ENCODE data around the gene RIT1. TPM values are rescaled to one million over a fixed set of nuclear protein-coding genes. Genes with fewer than 3 reads are reported as not detected.
"Not testable (repeated sequence)": the region's sequence is repeated elsewhere in the genome, so short reads cannot be mapped to it uniquely, and the experiment has no call there.

RIT1 gene
- total RNA-seq, 1 donor from 2014 or later = 38.8 TPM

GRCh38 chr1:155931332-155932038, 20.3 kb upstream of the RIT1 start:
- H3K36me3 ChIP-seq (ENCODE audit: control insufficient read depth, insufficient read depth, low read length) = peaks cover 1% of the 10 kb centered on the region
- peak; percentile 52 for DNase-seq (ENCODE audit: low read depth)
- TF ChIP-seq CTCF (IDR thresholded peaks at IDR 0.05; ENCODE audit: insufficient read depth, low read length, poor library complexity, severe bottlenecking) = no peak

GRCh38 chr1:155930725-155931124, 19.6 kb upstream of the RIT1 start:
- not testable (repeated sequence) for DNase-seq (ENCODE audit: low read depth); H3K36me3 ChIP-seq (ENCODE audit: control insufficient read depth, insufficient read depth, low read length); H3K27me3 ChIP-seq (ENCODE audit: control insufficient read depth, insufficient read depth, low read length)
- H3K4me3 ChIP-seq (ENCODE audit: low read depth, low read length) = peak overlapping the region; percentile 16

More at GRCh38 chr1:155931332-155932038, 20.3 kb upstream of the RIT1 start:
- Histone ChIP-seq H3K27me3 (ENCODE audit: control insufficient read depth, insufficient read depth, low read length) (no peaks in the 10 kb centered on the region), H3K4me3 (ENCODE audit: low read depth, low read length) (peak overlapping the region; percentile 16)

- no peak overlapping the region for H3K4me3 ChIP-seq (ENCODE audit: low read depth, low read length)
- H3K36me3 ChIP-seq (ENCODE audit: control insufficient read depth, insufficient read depth, low read length) = peaks cover 4% of the 10 kb centered on the region
- TF ChIP-seq CTCF (IDR thresholded peaks at IDR 0.05; ENCODE audit: insufficient read depth, low read length, poor library complexity, severe bottlenecking) = no peak
- DNase-seq (ENCODE audit: low read depth) = no peak
- H3K27me3 ChIP-seq (ENCODE audit: control insufficient read depth, insufficient read depth, low read length) = no peaks in the 10 kb centered on the region
These were observed 17.9 kb upstream of the RIT1 start for GRCh38 chr1:155929057-155929456.

- DNase-seq (ENCODE audit: low read depth) = no peak
- Histone ChIP-seq H3K27me3 (ENCODE audit: control insufficient read depth, insufficient read depth, low read length) (no peaks in the 10 kb centered on the region), H3K36me3 (ENCODE audit: control insufficient read depth, insufficient read depth, low read length) (peaks cover 3% of the 10 kb centered on the region), H3K4me3 (ENCODE audit: low read depth, low read length) (no peak overlapping the region)
- no peak for TF ChIP-seq CTCF (IDR thresholded peaks at IDR 0.05; ENCODE audit: insufficient read depth, low read length, poor library complexity, severe bottlenecking)
These were observed 14.4 kb upstream of the RIT1 start for GRCh38 chr1:155925506-155925905.

- H3K4me3 ChIP-seq (ENCODE audit: low read depth, low read length) = no peak overlapping the region
- no peak for DNase-seq (ENCODE audit: low read depth)
- peaks cover 4% of the 10 kb centered on the region for H3K36me3 ChIP-seq (ENCODE audit: control insufficient read depth, insufficient read depth, low read length)
- TF ChIP-seq CTCF (IDR thresholded peaks at IDR 0.05; ENCODE audit: insufficient read depth, low read length, poor library complexity, severe bottlenecking) = no peak
- H3K27me3 ChIP-seq (ENCODE audit: control insufficient read depth, insufficient read depth, low read length) = no peaks in the 10 kb centered on the region
These were observed 9.6 kb upstream of the RIT1 start for GRCh38 chr1:155920717-155921116.

- Histone ChIP-seq H3K36me3 (ENCODE audit: control insufficient read depth, insufficient read depth, low read length) (peaks cover 3% of the 10 kb centered on the region), H3K4me3 (ENCODE audit: low read depth, low read length) (no peak overlapping the region), H3K27me3 (ENCODE audit: control insufficient read depth, insufficient read depth, low read length) (no peaks in the 10 kb centered on the region)
- no peak for TF ChIP-seq CTCF (IDR thresholded peaks at IDR 0.05; ENCODE audit: insufficient read depth, low read length, poor library complexity, severe bottlenecking)
- no peak for DNase-seq (ENCODE audit: low read depth)
These were observed 8.7 kb upstream of the RIT1 start for GRCh38 chr1:155919801-155920200.
